H1 (cell line): ENCODE measurements around the gene FMNL2. TPM values are rescaled to one million over a fixed set of nuclear protein-coding genes. Genes with fewer than 3 reads are reported as not detected.

ENCODE experiments used
- CTCF ChIA-PET: fragments of 300-600 bp; sonication (Branson Sonifier 250); formaldehyde crosslinking; loops from one replicate; lab custom pipeline; 2021; ENCODE audit not compliant: partially characterized antibody; lab: Charles Lee
- POLR2A ChIA-PET: fragments of 300-600 bp; sonication (Branson Sonifier 250); formaldehyde crosslinking; loops from one replicate; lab custom pipeline; 2021; ENCODE audit warnings: inconsistent platforms; ENCODE audit not compliant: partially characterized antibody; lab: Charles Lee
- DNase-seq, 2 experiments: peaks; one replicate each; pipeline versions ENCODE4 v3.0.0 to v3.0.0-alpha.2; 2010 to 2022; ENCODE audit warnings: low spot score in 2 of 2, low read depth in 1 of 2, mixed read lengths in 1 of 2
- FAIRE-seq: peaks from 2 replicates; lab custom pipeline; 2011; peaks lifted over from hg19 to GRCh38; lab: Jason Lieb, UNC
- H2AFZ ChIP-seq: 2 replicates; pipeline ENCODE4 v1.8.1; 2012; ENCODE audit warnings: low read length, inconsistent platforms
- H2AK5ac ChIP-seq: 2 replicates; pipeline ENCODE4 v1.6.1; 2013; ENCODE audit warnings: low read depth, low read length
- H2BK120ac ChIP-seq: replicated peaks from 2 replicates; pipeline ENCODE3; 2013; ENCODE audit warnings: low read depth, low read length, inconsistent platforms
- H2BK12ac ChIP-seq: 2 replicates; pipeline ENCODE4 v1.6.1; 2013; ENCODE audit warnings: low read depth, low read length
- H2BK15ac ChIP-seq: 2 replicates; pipeline ENCODE4 v1.6.1; 2013; ENCODE audit warnings: low read length
- H2BK20ac ChIP-seq: 2 replicates; pipeline ENCODE4 v1.6.1; 2013; ENCODE audit warnings: low read length
- H2BK5ac ChIP-seq: 2 replicates; pipeline ENCODE4 v1.6.1; 2013; ENCODE audit warnings: low read depth, low read length
- H3K14ac ChIP-seq: 2 replicates; pipeline ENCODE4 v1.6.1; 2013; ENCODE audit warnings: inconsistent platforms; ENCODE audit not compliant: insufficient read length
- H3K18ac ChIP-seq: 2 replicates; pipeline ENCODE4 v1.6.1; 2013; ENCODE audit warnings: low read length; ENCODE audit errors: extremely low read depth
- H3K23ac ChIP-seq: 2 replicates; pipeline ENCODE4 v1.6.1; 2013; ENCODE audit warnings: inconsistent platforms; ENCODE audit not compliant: insufficient read length
- H3K23me2 ChIP-seq: 2 replicates; pipeline ENCODE4 v1.6.1; 2013; ENCODE audit warnings: low read depth, low read length
- H3K27ac ChIP-seq: 2 replicates; pipeline ENCODE4 v1.6.1; 2011; ENCODE audit warnings: low read depth, low read length, inconsistent platforms
- H3K27me3 ChIP-seq, 4 experiments: replicated peaks in 1 of 4; 1 replicate in 1 of 4; 2 replicates in 3 of 4; pipeline versions ENCODE4 v1.6.1 to v1.8.1; 2011 to 2013; ENCODE audit warnings: low read length in 3 of 4, mild to moderate bottlenecking in 3 of 4, inconsistent platforms in 2 of 4, mixed read lengths in 2 of 4, moderate library complexity in 1 of 4; ENCODE audit not compliant: control insufficient read depth in 3 of 4, insufficient read depth in 3 of 4; ENCODE audit errors: extremely low read depth in 1 of 4
- H3K36me3 ChIP-seq, 4 experiments: 2 replicates each; pipeline versions ENCODE4 v1.6.1 to v1.8.1; 2011 to 2013; ENCODE audit warnings: mild to moderate bottlenecking in 4 of 4, low read length in 3 of 4, moderate library complexity in 2 of 4, control low read depth in 1 of 4, inconsistent platforms in 1 of 4; ENCODE audit not compliant: insufficient read depth in 4 of 4, control insufficient read depth in 2 of 4
- H3K4ac ChIP-seq: replicated peaks from 2 replicates; pipeline ENCODE3; 2013; ENCODE audit warnings: low read length, low read depth, mixed read lengths, inconsistent platforms; ENCODE audit not compliant: insufficient read length
- H3K4me1 ChIP-seq, 4 experiments: replicated peaks in 1 of 4; 1 replicate in 1 of 4; 2 replicates in 3 of 4; pipeline versions ENCODE4 v1.6.1 to v1.8.1; 2011 to 2013; ENCODE audit warnings: low read length in 3 of 4, inconsistent platforms in 2 of 4, mixed read lengths in 1 of 4; ENCODE audit not compliant: insufficient read depth in 4 of 4, control insufficient read depth in 3 of 4
- H3K4me2 ChIP-seq, 2 experiments: 2 replicates each; pipeline versions ENCODE4 v1.6.1 to v1.8.1; 2011 to 2013; ENCODE audit warnings: low read depth in 2 of 2, low read length in 2 of 2, control low read depth in 1 of 2, inconsistent platforms in 1 of 2, mild to moderate bottlenecking in 1 of 2; ENCODE audit not compliant: insufficient read depth in 1 of 2
- H3K4me3 ChIP-seq, 4 experiments: fragments of 200-600, 300-600 bp in 1 of 4; sonication (generic), shearing (Covaris generic), sonication (Bioruptor Twin) in 1 of 4; 2 replicates each; pipeline versions ENCODE4 v1.5.1 to v1.8.1; 2011 to 2016; ENCODE audit warnings: low read length in 4 of 4, low read depth in 3 of 4, control low read depth in 2 of 4, inconsistent platforms in 2 of 4, mild to moderate bottlenecking in 2 of 4, mixed read lengths in 1 of 4, moderate library complexity in 1 of 4; ENCODE audit not compliant: insufficient read depth in 2 of 4; ENCODE audit errors: extremely low read depth in 1 of 4
- H3K56ac ChIP-seq: replicated peaks from 2 replicates; pipeline ENCODE3; 2013; ENCODE audit warnings: low read depth, mild to moderate bottlenecking, mixed read lengths, low read length, inconsistent platforms; ENCODE audit not compliant: insufficient read length
- H3K79me1 ChIP-seq: 2 replicates; pipeline ENCODE4 v1.6.1; 2013; ENCODE audit warnings: low read depth, low read length, control low read depth
- H3K79me2 ChIP-seq, 2 experiments: 2 replicates each; pipeline versions ENCODE4 v1.6.1 to v1.8.1; 2012 to 2013; ENCODE audit warnings: low read length in 2 of 2, mild to moderate bottlenecking in 2 of 2, inconsistent platforms in 1 of 2; ENCODE audit not compliant: insufficient read depth in 2 of 2, control insufficient read depth in 1 of 2
- H3K9ac ChIP-seq, 4 experiments: replicated peaks in 1 of 4; 1 replicate in 1 of 4; 2 replicates in 3 of 4; pipeline versions ENCODE4 v1.6.1 to v1.8.1; 2011 to 2013; ENCODE audit warnings: low read depth in 3 of 4, low read length in 3 of 4, control low read depth in 2 of 4, mild to moderate bottlenecking in 2 of 4, moderate library complexity in 2 of 4, inconsistent platforms in 1 of 4; ENCODE audit errors: extremely low read depth in 1 of 4
- H3K9me3 ChIP-seq, 2 experiments: 2 replicates each; pipeline versions ENCODE4 v1.6.1 to v1.8.1; 2012 to 2013; ENCODE audit warnings: mild to moderate bottlenecking in 2 of 2, moderate library complexity in 2 of 2, control low read depth in 1 of 2, inconsistent platforms in 1 of 2, low read depth in 1 of 2, low read length in 1 of 2, mixed read lengths in 1 of 2; ENCODE audit not compliant: insufficient read depth in 2 of 2
- H4K20me1 ChIP-seq, 2 experiments: replicated peaks in 1 of 2; 2 replicates each; pipeline versions ENCODE3 to v1.8.1; 2011 to 2013; ENCODE audit warnings: inconsistent platforms in 2 of 2, low read length in 2 of 2, mild to moderate bottlenecking in 1 of 2; ENCODE audit not compliant: insufficient read depth in 2 of 2, control insufficient read depth in 1 of 2
- H4K5ac ChIP-seq: 2 replicates; pipeline ENCODE4 v1.6.1; 2013; ENCODE audit warnings: low read length, low read depth, mixed read lengths, inconsistent platforms; ENCODE audit not compliant: insufficient read length
- H4K8ac ChIP-seq: 2 replicates; pipeline ENCODE4 v1.8.0; 2013; ENCODE audit warnings: mild to moderate bottlenecking, moderate library complexity, low read length, inconsistent platforms; ENCODE audit not compliant: insufficient read depth; ENCODE audit errors: extremely low read depth
- H4K91ac ChIP-seq: replicated peaks from 2 replicates; pipeline ENCODE3; 2013; ENCODE audit warnings: low read length, mixed read lengths, inconsistent platforms; ENCODE audit not compliant: insufficient read length
- CREB1 ChIP-seq: IDR thresholded peaks from 2 replicates; pipeline ENCODE4 v1.6.1; 2012; ENCODE audit warnings: inconsistent platforms
- JUND ChIP-seq: IDR thresholded peaks from 2 replicates; pipeline ENCODE4 v1.6.1; 2011; ENCODE audit warnings: mild to moderate bottlenecking, improper control_type of control experiment, low read length
- SIN3A ChIP-seq, 2 experiments: IDR thresholded peaks in 1 of 2; conservative IDR thresholded peaks in 1 of 2; 2 replicates each; pipeline ENCODE4 v1.6.1; 2011 to 2012; ENCODE audit warnings: low read length in 2 of 2, improper control_type of control experiment in 1 of 2, low read depth in 1 of 2, mild to moderate bottlenecking in 1 of 2
- WGBS, 2 experiments: shearing (Covaris generic) in 1 of 2; methylation state at CpG; one replicate each; pipeline versions ENCODE4 v1.1.6 to v1.1.7; 2013 to 2015; ENCODE audit warnings: low lambda C conversion rate in 2 of 2, mixed read lengths in 2 of 2, inconsistent platforms in 1 of 2, low coverage in 1 of 2, missing lambda C conversion rate in 1 of 2; ENCODE audit not compliant: insufficient replicate concordance in 2 of 2, insufficient coverage in 1 of 2, insufficient read length in 1 of 2; ENCODE audit errors: extremely low coverage in 1 of 2, missing lambda C conversion rate in 1 of 2; 5-methylcytosine and 5-hydroxymethylcytosine counted together
- polyA plus RNA-seq, 7 experiments: library from polyadenylated mRNA; depleted of rRNA in 3 of 7; stranded (reverse) in 5 of 7; unstranded in 2 of 7; fragments of >200 nt in 5 of 7; fragments of 200-250 nt in 2 of 7; gene quantifications; 1 replicate in 5 of 7; 2 replicates in 1 of 7; 4 replicates in 1 of 7; pipeline versions ENCODE4 v1.2.1 to v1.2.3, GENCODE V29; 2011 to 2013; ENCODE audit warnings: missing spikeins in 2 of 7, mixed read lengths in 2 of 7
- total RNA-seq: library from RNA; stranded (reverse); fragmentation: NEBNext Ultra II Directional; extraction: Animal tissue kit (Norgen Biotek cat#: 25700); gene quantifications from 2 replicates; pipeline ENCODE4 v1.2.1, GENCODE V29; 2021
- TF ChIP-seq, protein P1 (sequence below): IDR thresholded peaks from 2 replicates; pipeline ENCODE4 v1.6.1; 2011; ENCODE audit warnings: low read length, improper control_type of control experiment
- TF ChIP-seq, protein P2 (sequence below): IDR thresholded peaks from 2 replicates; pipeline ENCODE4 v1.6.1; 2012; ENCODE audit warnings: low read length, inconsistent platforms

The FMNL2 gene
- total and polyA plus RNA-seq, 2 of the 8 experiments (the other 6 are each of a cell fraction or from before 2014, with no cell fraction given), result 15.5 to 45.1 TPM

DNA sequence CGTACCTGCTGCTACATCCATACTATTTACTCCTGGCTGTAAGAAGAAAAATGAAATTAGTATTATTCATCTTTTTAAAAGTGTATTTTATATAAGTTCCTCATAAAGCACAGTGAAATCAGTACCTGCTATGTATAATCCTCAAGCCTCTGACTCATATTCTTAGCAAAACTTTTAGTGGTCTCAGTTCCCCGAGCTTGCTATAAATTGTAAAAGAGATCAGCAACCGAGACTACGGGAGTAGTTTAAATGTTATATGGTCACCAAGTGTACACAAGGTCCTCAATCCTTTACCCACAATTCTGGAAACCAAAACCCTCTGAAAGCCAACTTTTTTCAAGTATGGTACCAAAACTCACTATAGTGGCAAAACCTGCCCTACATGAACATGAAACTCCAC is 358.1 kb downstream of the FMNL2 start:
- H2AK5ac ChIP-seq, result no peak overlapping the region
- H3K27me3 ChIP-seq, result no peaks in the 10 kb centered on the region
- no peak overlapping the region for H2BK20ac ChIP-seq
- H4K8ac ChIP-seq, result no peak overlapping the region
- no peak overlapping the region for H3K14ac ChIP-seq
- no peak overlapping the region for H3K4me2 ChIP-seq
- H4K91ac ChIP-seq, result no peak overlapping the region
- no peaks in the 10 kb centered on the region for H3K4me1 ChIP-seq
- peaks cover 0 to 61% of the 10 kb centered on the region in 2 experiments; a peak in 3 of 4 replicates for H3K79me2 ChIP-seq
- H3K4me3 ChIP-seq, result no peak overlapping the region
- H2BK5ac ChIP-seq, result no peak overlapping the region
- H3K9me3 ChIP-seq, result no peaks in the 10 kb centered on the region
- POLR2A ChIA-PET, result no interaction called here
- H3K27ac ChIP-seq, result no peak overlapping the region
- FAIRE-seq, result no peak
- no peak overlapping the region for H2BK15ac ChIP-seq
- H4K20me1 ChIP-seq, result peaks cover 3 to 4% of the 10 kb centered on the region in 2 experiments
- no peaks in the 10 kb centered on the region for H3K79me1 ChIP-seq
- H3K36me3 ChIP-seq, result peaks cover 2 to 37% (median 9%) of the 10 kb centered on the region in 4 experiments; a peak in 6 of 8 replicates
- no peak for DNase-seq
- H3K23ac ChIP-seq, result no peak overlapping the region
- H3K56ac ChIP-seq, result no peak overlapping the region
- H2AFZ ChIP-seq, result no peak overlapping the region
- H3K4ac ChIP-seq, result no peak overlapping the region
- no peak overlapping the region for H3K18ac ChIP-seq
- H2BK120ac ChIP-seq, result no peak overlapping the region
- 95% methylated on average over 4 of the region's 4 CpGs; no CpG with 5 or more reads in 1 of the 2 experiments for whole genome bisulfite sequencing, 2 experiments
- no peak for TF ChIP-seq JUND
- TF ChIP-seq, protein P1, sequence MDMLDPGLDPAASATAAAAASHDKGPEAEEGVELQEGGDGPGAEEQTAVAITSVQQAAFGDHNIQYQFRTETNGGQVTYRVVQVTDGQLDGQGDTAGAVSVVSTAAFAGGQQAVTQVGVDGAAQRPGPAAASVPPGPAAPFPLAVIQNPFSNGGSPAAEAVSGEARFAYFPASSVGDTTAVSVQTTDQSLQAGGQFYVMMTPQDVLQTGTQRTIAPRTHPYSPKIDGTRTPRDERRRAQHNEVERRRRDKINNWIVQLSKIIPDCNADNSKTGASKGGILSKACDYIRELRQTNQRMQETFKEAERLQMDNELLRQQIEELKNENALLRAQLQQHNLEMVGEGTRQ, result no peak
- TF ChIP-seq CREB1, result no peak
- TF ChIP-seq, protein P2, sequence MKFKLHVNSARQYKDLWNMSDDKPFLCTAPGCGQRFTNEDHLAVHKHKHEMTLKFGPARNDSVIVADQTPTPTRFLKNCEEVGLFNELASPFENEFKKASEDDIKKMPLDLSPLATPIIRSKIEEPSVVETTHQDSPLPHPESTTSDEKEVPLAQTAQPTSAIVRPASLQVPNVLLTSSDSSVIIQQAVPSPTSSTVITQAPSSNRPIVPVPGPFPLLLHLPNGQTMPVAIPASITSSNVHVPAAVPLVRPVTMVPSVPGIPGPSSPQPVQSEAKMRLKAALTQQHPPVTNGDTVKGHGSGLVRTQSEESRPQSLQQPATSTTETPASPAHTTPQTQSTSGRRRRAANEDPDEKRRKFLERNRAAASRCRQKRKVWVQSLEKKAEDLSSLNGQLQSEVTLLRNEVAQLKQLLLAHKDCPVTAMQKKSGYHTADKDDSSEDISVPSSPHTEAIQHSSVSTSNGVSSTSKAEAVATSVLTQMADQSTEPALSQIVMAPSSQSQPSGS, result no peak
- no peak for TF ChIP-seq SIN3A (conservative IDR thresholded peaks at IDR 0.05 in 1 of 2, IDR thresholded peaks at IDR 0.05 in 1 of 2; ENCODE audit: low read depth in 1 of 2, low read length in 2 of 2)
- TF ChIP-seq, all 59 proteins: peak for 0
- H3K23me2 ChIP-seq, result no peaks in the 10 kb centered on the region
- CTCF ChIA-PET, result interaction anchor here (0.9 kb wide), 1 partner anchor 58 kb away, joined by 3 read pairs; no protein-coding TSS in a partner anchor
- H4K5ac ChIP-seq, result no peak overlapping the region
- H3K9ac ChIP-seq, result no peak overlapping the region
- H2BK12ac ChIP-seq, result no peak overlapping the region
